VCaP (cell line): Measurements from ENCODE around the gene DYNC2H1.

Experiments used
- H3K27ac ChIP-seq: fragments of 450-650 bp; 2 replicates; pipeline ENCODE4 v1.5.1; 2017
- TF ChIP-seq, protein P1 (sequence below): fragments of 450-650 bp; conservative IDR thresholded peaks from 2 replicates; pipeline ENCODE4 v1.5.1; 2017; ENCODE audit warnings: mild to moderate bottlenecking, moderate library complexity

DYNC2H1 gene

DNA sequence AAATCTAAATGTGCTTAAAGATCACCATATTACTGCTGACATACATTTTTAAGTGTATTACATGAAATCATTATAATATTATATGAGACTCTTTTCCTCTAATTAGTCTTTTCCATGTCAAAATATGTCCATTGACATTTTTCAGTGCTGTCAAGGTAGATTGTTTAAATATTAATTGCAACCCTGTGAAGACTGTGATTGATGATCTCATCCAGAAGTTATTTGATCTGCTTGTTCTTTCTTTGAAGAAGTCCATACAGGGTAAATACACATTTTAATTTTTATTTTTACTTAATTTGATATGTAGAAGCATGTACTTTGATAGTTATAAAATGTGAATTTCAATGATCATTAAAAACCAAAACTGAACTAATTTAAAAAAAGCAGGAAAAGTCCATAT lies 38.4 kb downstream of the DYNC2H1 start:
- H3K27ac ChIP-seq: no peak overlapping the region

DNA sequence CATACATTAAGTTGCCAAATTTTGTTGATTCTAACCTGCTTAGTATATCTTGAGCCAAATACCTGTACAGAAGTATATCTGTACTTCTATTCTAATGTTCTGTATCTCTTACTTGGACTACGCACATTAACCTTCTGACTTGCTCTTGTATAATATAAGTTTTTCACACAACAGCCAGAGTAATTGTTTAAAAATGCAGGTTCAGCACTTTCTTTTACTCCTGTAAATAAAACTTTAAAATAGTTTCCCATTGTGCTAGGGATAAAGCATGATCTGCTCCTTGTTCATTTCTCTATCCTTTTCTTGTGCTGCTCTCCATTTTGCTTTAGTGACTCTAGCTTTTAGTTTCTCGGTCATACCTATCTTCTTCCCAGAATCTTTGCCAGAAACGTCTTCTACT lies 48.3 kb downstream of the DYNC2H1 start:
- TF ChIP-seq, protein P1, sequence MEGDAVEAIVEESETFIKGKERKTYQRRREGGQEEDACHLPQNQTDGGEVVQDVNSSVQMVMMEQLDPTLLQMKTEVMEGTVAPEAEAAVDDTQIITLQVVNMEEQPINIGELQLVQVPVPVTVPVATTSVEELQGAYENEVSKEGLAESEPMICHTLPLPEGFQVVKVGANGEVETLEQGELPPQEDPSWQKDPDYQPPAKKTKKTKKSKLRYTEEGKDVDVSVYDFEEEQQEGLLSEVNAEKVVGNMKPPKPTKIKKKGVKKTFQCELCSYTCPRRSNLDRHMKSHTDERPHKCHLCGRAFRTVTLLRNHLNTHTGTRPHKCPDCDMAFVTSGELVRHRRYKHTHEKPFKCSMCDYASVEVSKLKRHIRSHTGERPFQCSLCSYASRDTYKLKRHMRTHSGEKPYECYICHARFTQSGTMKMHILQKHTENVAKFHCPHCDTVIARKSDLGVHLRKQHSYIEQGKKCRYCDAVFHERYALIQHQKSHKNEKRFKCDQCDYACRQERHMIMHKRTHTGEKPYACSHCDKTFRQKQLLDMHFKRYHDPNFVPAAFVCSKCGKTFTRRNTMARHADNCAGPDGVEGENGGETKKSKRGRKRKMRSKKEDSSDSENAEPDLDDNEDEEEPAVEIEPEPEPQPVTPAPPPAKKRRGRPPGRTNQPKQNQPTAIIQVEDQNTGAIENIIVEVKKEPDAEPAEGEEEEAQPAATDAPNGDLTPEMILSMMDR: no peak
- H3K27ac ChIP-seq: no peak overlapping the region

More for the DNA sequence above, 38.4 kb downstream of the DYNC2H1 start:
- TF ChIP-seq, protein P1: no peak

DNA sequence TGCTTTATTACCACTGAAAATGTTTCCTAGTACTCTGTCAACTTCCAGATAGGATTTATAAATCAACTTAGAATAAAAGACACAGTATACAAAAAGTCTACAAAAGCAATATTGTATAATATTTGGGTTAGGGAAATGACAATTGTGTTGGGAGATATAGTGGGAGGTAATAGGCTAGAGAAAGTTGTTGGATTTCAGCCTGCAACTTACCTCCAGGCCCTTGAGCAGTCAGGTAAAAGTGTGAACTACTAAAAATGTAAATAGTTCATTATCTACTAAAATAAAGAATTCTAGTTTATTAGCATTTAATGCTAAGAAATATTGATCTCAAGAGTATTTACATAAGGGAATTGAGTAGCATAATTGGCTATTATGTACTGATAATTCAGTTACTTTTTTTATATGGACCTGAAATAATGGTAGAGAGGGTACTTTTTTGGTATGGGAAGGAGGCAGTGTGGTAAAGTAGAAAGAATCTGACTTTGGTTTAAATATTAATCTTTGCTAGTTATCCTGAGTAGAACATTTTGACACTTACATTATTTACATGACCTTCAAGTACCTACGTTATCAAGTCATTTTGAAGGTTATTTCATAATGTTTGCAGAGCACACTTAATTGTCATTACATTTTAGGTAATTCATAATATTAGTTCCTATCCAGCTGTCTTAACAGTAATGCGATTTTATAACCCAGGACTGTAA lies 55.0 kb downstream of the DYNC2H1 start:
- no peak overlapping the region for H3K27ac ChIP-seq
- TF ChIP-seq, protein P1: no peak

DNA sequence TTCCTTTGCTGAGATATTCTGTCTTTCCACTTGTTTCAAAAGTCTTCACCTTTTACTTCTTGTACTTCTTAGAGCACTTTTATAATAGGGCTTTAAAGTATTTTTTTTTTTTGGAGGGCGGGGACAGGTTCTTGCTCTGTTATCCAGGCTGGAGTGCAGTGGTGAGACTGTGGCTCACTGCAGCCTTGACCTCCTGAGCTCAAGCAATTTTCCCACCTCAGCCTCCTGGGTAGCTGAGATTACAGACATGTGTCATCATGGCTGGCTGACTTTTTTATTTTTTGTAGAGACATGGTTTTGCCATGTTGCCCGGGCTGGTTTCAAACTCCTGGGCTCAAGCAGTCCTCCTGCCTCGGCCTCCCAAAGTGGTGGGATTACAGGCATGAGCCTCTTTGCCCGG lies 57.9 kb downstream of the DYNC2H1 start:
- no peak overlapping the region for H3K27ac ChIP-seq
- TF ChIP-seq, protein P1: no peak

DNA sequence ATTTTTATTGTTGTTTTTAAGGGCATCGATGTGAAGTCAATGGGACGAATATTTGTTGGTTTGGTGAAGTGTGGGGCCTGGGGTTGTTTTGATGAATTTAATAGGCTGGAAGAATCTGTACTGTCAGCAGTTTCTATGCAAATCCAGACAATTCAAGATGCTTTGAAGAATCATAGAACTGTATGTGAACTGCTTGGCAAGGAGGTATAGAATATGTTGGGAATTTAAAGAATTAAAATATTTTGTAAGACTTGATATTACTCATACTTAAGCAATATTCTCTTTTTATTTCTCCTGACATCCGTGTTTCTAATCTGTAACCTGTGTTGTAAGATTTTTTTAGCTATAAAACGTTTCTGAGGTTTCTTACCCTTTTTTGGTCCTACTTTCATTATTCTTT lies 61.6 kb downstream of the DYNC2H1 start:
- no peak overlapping the region for H3K27ac ChIP-seq
- TF ChIP-seq, protein P1: no peak

DNA sequence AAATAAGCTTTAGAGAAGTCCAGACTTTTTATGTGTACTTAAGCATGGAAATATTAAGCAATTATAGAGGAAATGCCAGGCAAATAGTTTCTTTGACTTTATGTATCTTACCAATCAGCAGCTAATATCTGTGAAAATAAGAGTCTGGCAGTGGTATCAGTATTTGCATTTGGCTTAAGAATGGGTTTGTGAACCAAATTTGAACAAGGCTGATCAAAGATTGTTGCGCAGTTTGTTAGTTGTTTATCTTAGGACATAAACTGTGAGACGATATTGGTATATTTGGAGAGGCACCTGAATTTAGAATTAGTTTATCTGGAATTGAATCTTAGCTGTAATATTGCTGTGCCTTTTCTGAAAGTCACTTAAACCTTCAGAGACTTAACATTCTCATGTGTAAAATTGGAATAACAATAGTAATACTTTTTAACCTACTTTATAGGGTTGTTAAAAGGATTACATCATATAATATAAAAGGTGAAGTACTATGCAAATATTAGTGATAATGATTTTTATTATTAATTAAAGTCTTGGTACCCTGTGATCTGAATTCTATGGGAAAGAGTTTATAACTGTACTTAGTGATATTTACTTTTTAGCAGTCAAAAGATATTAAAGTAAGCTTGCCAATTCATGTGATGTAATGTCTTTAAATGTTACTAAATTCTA lies 66.4 kb downstream of the DYNC2H1 start:
- peak overlapping the region; percentile 42 for H3K27ac ChIP-seq
- TF ChIP-seq, protein P1: no peak

DNA sequence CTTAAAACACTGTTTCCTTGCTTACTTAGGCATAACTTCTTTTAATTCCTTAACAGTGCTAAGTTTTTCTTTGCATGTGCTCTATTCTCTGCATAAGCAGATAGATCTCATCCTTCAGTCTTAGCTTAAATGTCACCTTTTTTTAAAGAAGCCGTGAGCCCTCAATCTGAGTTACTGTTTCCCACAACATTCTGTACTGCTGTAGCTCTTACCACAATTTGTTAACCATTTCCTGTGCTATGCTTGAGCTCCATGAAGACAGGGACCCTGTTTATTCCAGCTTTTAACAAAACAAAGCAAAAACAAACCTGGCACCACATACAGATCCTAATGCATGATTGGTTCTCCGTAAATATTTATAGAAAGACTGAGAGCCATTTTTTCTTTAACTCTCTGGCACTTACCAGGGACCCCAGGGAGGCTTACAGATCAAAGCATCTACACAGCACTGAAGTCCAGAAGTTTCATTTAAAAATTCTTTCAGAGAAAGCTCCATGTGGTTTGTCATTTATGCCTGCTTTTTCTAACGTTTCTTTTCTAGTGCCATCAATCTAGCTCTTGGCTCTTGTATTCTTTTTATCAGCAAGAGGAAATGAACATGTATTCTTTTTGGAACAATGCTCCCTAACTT lies 74.9 kb downstream of the DYNC2H1 start:
- no peak overlapping the region for H3K27ac ChIP-seq
- TF ChIP-seq, protein P1: no peak
